ENCODE measurements around the gene SLC5A2.
"Not testable (repeated sequence)": the region's sequence is repeated elsewhere in the genome, so short reads cannot be mapped to it uniquely, and the experiment has no call there.

SLC5A2 gene

GRCh38 chr16:31532120-31532519 lies 49.2 kb downstream of the SLC5A2 start:
- DNase-seq: no peak

- DNase-seq: no peak
Observed at GRCh38 chr16:31532896-31533295, 50.0 kb downstream of the SLC5A2 start.

- DNase-seq: no peak
Observed at GRCh38 chr16:31535737-31536136, 52.8 kb downstream of the SLC5A2 start.

GRCh38 chr16:31536804-31537361 lies 54.0 kb downstream of the SLC5A2 start:
- DNase-seq: no peak

- no peak for DNase-seq
Observed at GRCh38 chr16:31537362-31538242, 54.7 kb downstream of the SLC5A2 start.

GRCh38 chr16:31538243-31538598 lies 55.3 kb downstream of the SLC5A2 start:
- DNase-seq: not testable (repeated sequence)

GRCh38 chr16:31539762-31540161 lies 56.8 kb downstream of the SLC5A2 start:
- not testable (repeated sequence) for DNase-seq

Measured in activated CD4-positive, alpha-beta T cell treated with anti-CD3 and anti-CD28 coated beads, Interleukin-2, amount 50 U/mL, for 1 hour (primary cell).